SU-DHL-6 (cell line): Measurements from ENCODE around the gene BIRC5.
A peak's percentile ranks its signal among the peaks of the same experiment; 100 is the strongest.

ENCODE experiments used
- H2AFZ ChIP-seq: fragments of 200-600 bp; sonication (generic); 2 replicates; pipeline ENCODE4 v1.6.1; 2014; ENCODE audit warnings: low read depth, mild to moderate bottlenecking, moderate library complexity, mixed read lengths, antibody characterized with exemption, low read length; ENCODE audit not compliant: severe bottlenecking
- H3F3A ChIP-seq: fragments of 200-600 bp; shearing (Covaris generic); 2 replicates; pipeline ENCODE4 v1.6.0; 2016; ENCODE audit warnings: antibody characterized with exemption, mild to moderate bottlenecking; ENCODE audit not compliant: insufficient read depth
- H3K27ac ChIP-seq: fragments of 200-600 bp; sonication (generic); 2 replicates; pipeline ENCODE4 v1.5.1; 2016; ENCODE audit warnings: low read depth, mild to moderate bottlenecking, low read length, moderate library complexity, mixed read lengths
- H3K27me3 ChIP-seq: fragments of 200-600 bp; sonication (generic), shearing (Covaris generic); 2 replicates; pipeline ENCODE4 v1.6.0; 2014; ENCODE audit warnings: mild to moderate bottlenecking, low read length
- H3K36me3 ChIP-seq: fragments of 200-600 bp; sonication (generic); 2 replicates; pipeline ENCODE4 v1.6.1; 2014; ENCODE audit warnings: mild to moderate bottlenecking, low read length, mixed read lengths
- H3K4me2 ChIP-seq: fragments of 300-600, 200-600 bp; shearing (Covaris generic), sonication (generic); 2 replicates; pipeline ENCODE4 v1.6.0; 2014; ENCODE audit warnings: low read length, low read depth, mild to moderate bottlenecking; ENCODE audit not compliant: poor library complexity, severe bottlenecking
- H3K4me3 ChIP-seq: fragments of 200-600 bp; sonication (generic); 2 replicates; pipeline ENCODE4 v1.5.1; 2014; ENCODE audit warnings: antibody characterized with exemption, low read length, mild to moderate bottlenecking, mixed read lengths; ENCODE audit not compliant: insufficient read depth, poor library complexity, severe bottlenecking
- H3K79me2 ChIP-seq: fragments of 200-600 bp; sonication (generic); 2 replicates; pipeline ENCODE4 v1.6.1; 2014; ENCODE audit warnings: mild to moderate bottlenecking, low read length, moderate library complexity; ENCODE audit not compliant: insufficient read depth
- H3K9ac ChIP-seq: fragments of 200-600 bp; sonication (generic); 2 replicates; pipeline ENCODE4 v1.7.0; 2014; ENCODE audit warnings: mild to moderate bottlenecking, low read length
- H3K9me2 ChIP-seq: fragments of 200-600 bp; sonication (generic); replicated peaks from 2 replicates; pipeline ENCODE4 v1.6.1; 2014; ENCODE audit warnings: low read length; ENCODE audit not compliant: insufficient read depth
- H3K9me3 ChIP-seq: fragments of 200-600 bp; sonication (generic); 2 replicates; pipeline ENCODE4 v1.6.1; 2014; ENCODE audit warnings: low read length, mixed read lengths; ENCODE audit not compliant: insufficient read depth
- H4K20me1 ChIP-seq: fragments of 200-600 bp; sonication (generic); 2 replicates; pipeline ENCODE4 v1.6.1; 2014; ENCODE audit warnings: low read depth, mild to moderate bottlenecking, antibody characterized with exemption, low read length, moderate library complexity, mixed read lengths
- CTCF ChIP-seq: fragments of 200-600 bp; sonication (generic); IDR thresholded peaks from one replicate; pipeline ENCODE4 v1.5.1; 2017; ENCODE audit warnings: antibody characterized with exemption, mild to moderate bottlenecking, low read length, moderate library complexity; ENCODE audit not compliant: insufficient read depth, poor library complexity, severe bottlenecking
- EZH2phosphoT487 ChIP-seq: fragments of 200-600 bp; sonication (generic), shearing (Covaris generic); conservative IDR thresholded peaks from 2 replicates; pipeline ENCODE4 v1.6.1; 2018; ENCODE audit warnings: mild to moderate bottlenecking, antibody characterized with exemption, low read length, moderate library complexity, mixed read lengths

Gene BIRC5

GRCh38 chr17:78238823-78239488 lies 24.9 kb downstream of the BIRC5 start:
- Histone ChIP-seq H3K27ac (peak overlapping the region; percentile 72), H3K9ac (peak overlapping the region; percentile 24; the same call in 1 of the 2 replicates), H3F3A (peaks cover 31% of the 10 kb centered on the region), H3K4me2 (peak overlapping the region; percentile 42), H3K79me2 (no peaks in the 10 kb centered on the region), H4K20me1 (no peaks in the 10 kb centered on the region), H3K4me3 (no peak overlapping the region), H3K36me3 (no peaks in the 10 kb centered on the region), H3K27me3 (no peaks in the 10 kb centered on the region), H2AFZ (no peak overlapping the region), H3K9me2 (no peaks in the 10 kb centered on the region), H3K9me3 (no peaks in the 10 kb centered on the region)
- TF ChIP-seq EZH2phosphoT487 (no peak), CTCF (no peak)

- Histone ChIP-seq H3F3A (peaks cover 31% of the 10 kb centered on the region), H3K9me3 (no peaks in the 10 kb centered on the region), H3K27me3 (no peaks in the 10 kb centered on the region), H3K9me2 (no peaks in the 10 kb centered on the region), H3K27ac (peak overlapping the region; percentile 72), H2AFZ (no peak overlapping the region), H3K79me2 (no peaks in the 10 kb centered on the region), H4K20me1 (no peaks in the 10 kb centered on the region), H3K4me2 (peak overlapping the region; percentile 42), H3K4me3 (no peak overlapping the region), H3K9ac (no peak overlapping the region), H3K36me3 (no peaks in the 10 kb centered on the region)
- TF ChIP-seq CTCF (no peak), EZH2phosphoT487 (no peak)
Measured at GRCh38 chr17:78239489-78239931, 25.5 kb downstream of the BIRC5 start.

- Histone ChIP-seq H3K9ac (no peak overlapping the region), H3K36me3 (no peaks in the 10 kb centered on the region), H3F3A (peaks cover 31% of the 10 kb centered on the region), H3K27ac (peak overlapping the region; percentile 96; the same call in 1 of the 2 replicates), H2AFZ (no peak overlapping the region), H3K4me3 (no peak overlapping the region), H3K27me3 (no peaks in the 10 kb centered on the region), H3K4me2 (no peak overlapping the region), H3K9me3 (no peaks in the 10 kb centered on the region), H4K20me1 (no peaks in the 10 kb centered on the region), H3K79me2 (no peaks in the 10 kb centered on the region), H3K9me2 (no peaks in the 10 kb centered on the region)
- no peak for TF ChIP-seq EZH2phosphoT487
Measured at GRCh38 chr17:78240012-78240655, 26.1 kb downstream of the BIRC5 start.

- Histone ChIP-seq H3F3A (peaks cover 31% of the 10 kb centered on the region), H3K9me2 (no peaks in the 10 kb centered on the region), H3K79me2 (no peaks in the 10 kb centered on the region), H4K20me1 (no peaks in the 10 kb centered on the region), H3K9me3 (no peaks in the 10 kb centered on the region), H3K4me3 (no peak overlapping the region), H3K4me2 (no peak overlapping the region), H3K27me3 (no peaks in the 10 kb centered on the region), H2AFZ (no peak overlapping the region), H3K36me3 (no peaks in the 10 kb centered on the region), H3K9ac (no peak overlapping the region), H3K27ac (peak overlapping the region; percentile 96)
- TF ChIP-seq EZH2phosphoT487: no peak
- no peak for TF ChIP-seq CTCF
Measured at GRCh38 chr17:78240839-78241238, 26.8 kb downstream of the BIRC5 start.
